Measurements from ENCODE around the gene CDSN.

CDSN gene

DNA sequence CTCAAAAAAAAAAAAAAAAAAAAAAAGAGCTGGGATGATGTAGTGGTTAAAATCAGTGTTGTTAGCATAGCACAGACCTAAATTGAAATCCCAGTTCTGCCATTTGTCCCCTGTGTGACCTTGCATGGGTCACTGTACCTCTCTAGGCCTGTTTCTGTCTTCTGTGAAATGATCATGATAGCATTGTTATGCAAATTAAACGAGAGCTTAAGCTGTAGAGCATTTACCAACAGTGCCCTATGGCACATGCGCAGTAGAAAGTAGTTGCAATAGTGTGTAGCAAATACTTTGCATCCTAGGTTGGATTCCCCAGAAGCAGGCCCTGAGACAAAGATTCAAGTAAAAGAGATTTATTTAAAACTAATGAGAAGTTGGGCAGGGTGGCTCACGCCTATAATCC lies 11.3 kb upstream of the CDSN start:
- no peak for DNase-seq (ENCODE audit: low read depth)
- no peak overlapping the region for H3K4me3 ChIP-seq (ENCODE audit: low read depth, low read length)
- TF ChIP-seq, protein P1, sequence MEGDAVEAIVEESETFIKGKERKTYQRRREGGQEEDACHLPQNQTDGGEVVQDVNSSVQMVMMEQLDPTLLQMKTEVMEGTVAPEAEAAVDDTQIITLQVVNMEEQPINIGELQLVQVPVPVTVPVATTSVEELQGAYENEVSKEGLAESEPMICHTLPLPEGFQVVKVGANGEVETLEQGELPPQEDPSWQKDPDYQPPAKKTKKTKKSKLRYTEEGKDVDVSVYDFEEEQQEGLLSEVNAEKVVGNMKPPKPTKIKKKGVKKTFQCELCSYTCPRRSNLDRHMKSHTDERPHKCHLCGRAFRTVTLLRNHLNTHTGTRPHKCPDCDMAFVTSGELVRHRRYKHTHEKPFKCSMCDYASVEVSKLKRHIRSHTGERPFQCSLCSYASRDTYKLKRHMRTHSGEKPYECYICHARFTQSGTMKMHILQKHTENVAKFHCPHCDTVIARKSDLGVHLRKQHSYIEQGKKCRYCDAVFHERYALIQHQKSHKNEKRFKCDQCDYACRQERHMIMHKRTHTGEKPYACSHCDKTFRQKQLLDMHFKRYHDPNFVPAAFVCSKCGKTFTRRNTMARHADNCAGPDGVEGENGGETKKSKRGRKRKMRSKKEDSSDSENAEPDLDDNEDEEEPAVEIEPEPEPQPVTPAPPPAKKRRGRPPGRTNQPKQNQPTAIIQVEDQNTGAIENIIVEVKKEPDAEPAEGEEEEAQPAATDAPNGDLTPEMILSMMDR (IDR thresholded peaks at IDR 0.05; ENCODE audit: low read depth, low read length, missing control alignments) = no peak

DNA sequence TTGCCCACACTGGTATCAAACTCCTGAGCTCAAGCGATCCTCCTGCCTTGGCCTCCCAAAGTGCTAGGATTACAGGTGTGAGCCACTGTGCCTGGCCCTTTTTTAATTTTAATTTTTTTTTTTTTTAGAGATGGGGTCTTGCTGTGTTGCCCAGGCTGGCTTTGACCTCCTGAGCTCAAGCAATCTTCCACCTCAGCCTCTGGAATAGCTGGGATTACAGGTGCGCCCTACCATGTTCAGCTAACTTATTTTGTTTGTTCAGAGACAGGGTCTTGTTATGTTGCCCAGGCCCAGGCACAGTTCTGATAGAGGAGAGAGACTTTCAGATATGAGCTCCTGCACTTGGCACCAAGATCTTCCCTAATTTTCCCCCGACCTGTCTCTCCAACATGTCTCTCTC lies 10.5 kb upstream of the CDSN start:
- no peak overlapping the region for H3K4me3 ChIP-seq (ENCODE audit: low read depth, low read length)
- DNase-seq (ENCODE audit: low read depth) = no peak
- TF ChIP-seq, protein P1 (IDR thresholded peaks at IDR 0.05; ENCODE audit: low read depth, low read length, missing control alignments) = no peak

DNA sequence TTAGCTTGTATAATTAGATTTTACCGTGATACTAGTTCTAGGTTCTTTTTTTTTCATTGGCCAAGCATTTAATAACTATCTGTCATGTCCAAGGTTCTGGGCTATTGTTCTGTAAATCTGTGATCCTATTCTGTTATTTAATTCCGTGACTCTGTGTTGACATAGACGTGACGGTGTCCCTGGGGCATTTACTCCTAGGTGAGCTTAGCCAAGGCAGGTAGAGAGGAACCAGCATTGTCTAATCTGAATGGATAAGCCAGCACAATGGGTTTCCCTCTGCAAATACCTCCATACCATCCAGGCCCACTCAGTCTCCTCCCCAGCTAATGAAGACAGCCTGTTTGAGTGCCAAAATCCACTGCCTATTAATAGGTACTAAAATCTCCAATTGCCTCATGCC lies 8.9 kb upstream of the CDSN start:
- no peak overlapping the region for H3K4me3 ChIP-seq (ENCODE audit: low read depth, low read length)
- TF ChIP-seq, protein P1 (IDR thresholded peaks at IDR 0.05; ENCODE audit: low read depth, low read length, missing control alignments) = no peak
- no peak for DNase-seq (ENCODE audit: low read depth)

DNA sequence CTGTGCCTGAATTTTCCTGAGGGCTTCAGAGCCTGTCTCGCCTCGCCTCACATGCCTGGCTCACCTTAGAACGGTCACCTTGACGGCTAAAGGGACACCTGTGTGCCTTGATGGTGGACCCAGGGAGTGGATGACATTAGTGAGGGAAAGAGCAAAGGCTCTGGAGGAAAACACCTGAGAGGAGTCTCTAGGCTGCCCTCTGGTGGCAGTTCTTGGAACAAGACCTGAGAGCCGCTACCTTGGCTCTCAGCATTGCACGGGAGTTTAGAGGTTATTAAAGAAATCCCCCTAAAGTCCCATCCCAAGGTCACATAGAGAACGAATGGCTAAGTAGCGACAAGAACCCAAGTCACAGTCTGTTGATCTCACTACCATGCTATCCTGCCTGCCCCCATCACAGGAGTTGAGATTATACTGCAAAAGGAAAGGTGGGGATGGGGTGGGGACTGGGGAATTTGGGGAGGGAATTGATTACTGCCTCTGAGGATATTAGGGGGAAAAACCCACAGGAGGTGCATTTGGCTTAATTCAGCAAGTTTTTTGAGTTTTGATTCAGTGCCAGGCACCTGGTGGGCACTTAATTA lies 7.9 kb upstream of the CDSN start:
- H3K4me3 ChIP-seq (ENCODE audit: low read depth, low read length) = no peak overlapping the region
- peak; percentile 21 for DNase-seq (ENCODE audit: low read depth)
- TF ChIP-seq, protein P1 (IDR thresholded peaks at IDR 0.05; ENCODE audit: low read depth, low read length, missing control alignments) = peak; percentile 94

DNA sequence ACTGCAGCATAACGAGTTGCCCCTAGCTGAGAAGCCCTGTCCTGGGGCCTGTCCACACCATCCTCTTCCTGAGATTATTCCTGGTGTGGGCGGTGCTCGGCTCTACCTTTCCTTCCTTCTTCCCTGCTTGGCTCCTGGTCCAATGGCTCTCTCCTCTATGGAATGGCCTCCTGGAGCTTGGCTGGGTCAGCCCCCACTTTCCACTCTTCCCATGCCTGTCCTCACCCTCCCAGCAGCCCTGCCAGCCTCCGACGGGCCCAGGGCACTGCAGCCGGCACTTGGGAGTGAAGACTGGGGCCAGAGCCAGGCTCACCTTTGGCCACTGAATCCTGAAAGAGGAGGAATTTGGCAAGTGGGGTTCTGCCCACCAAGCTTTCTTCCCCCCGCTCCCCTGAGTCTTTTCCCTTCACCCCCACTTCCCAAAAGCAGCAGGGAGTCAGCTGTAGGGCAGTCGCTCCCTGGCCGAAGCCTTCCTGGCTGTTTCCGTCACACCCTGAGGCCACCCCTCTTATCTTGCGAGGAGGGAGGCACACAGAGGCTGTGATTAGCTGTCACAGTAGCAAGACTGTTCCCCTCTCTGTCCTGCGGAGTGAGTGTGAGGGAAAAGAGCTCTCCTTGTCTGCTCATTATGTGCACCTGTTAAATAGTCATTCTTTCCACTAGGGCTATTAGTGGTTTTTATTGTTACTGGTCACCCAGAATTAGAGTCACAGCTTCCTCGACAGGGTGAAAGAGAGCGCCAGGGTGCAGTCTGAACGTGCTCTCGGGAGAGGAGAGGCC lies 6.3 kb upstream of the CDSN start:
- TF ChIP-seq, protein P1 (IDR thresholded peaks at IDR 0.05; ENCODE audit: low read depth, low read length, missing control alignments) = no peak
- DNase-seq (ENCODE audit: low read depth) = no peak
- H3K4me3 ChIP-seq (ENCODE audit: low read depth, low read length) = no peak overlapping the region

DNA sequence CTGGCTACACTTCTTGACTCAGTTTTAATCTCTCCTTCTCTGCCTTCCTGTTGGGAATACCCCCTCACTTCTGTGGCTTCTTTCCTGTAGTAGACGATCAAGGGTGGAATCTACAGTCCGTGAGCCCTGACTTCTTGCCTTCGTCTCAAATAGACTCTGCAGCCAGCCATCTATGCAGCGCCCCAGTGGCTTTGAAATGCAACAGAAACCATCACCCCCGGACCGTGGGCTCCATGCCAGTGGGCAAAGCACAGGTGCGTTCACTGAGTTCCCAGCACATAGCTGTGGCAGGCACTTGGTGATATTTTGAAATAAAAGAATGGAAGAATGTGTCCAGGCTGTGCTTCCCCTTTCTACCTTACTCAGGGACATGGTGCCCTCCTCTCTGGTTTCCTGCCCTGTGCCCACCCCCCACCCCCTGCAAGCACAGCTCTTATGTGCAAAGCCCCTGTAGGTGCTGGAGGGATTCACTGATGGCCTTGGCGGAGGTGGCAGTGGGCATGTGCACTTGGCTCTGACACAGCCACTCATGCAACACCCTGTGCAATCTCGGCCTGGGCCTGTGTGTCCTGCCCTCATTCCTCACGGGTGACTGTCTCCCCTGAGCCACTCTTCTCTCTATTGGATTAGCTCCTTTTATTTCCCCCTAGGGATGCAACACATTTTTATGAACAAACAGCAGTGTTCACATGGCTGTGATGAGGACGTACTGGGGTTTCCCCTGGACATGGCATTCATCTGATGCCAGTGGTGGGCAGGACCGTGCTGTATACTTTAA lies 5.5 kb upstream of the CDSN start:
- DNase-seq (ENCODE audit: low read depth) = no peak
- TF ChIP-seq, protein P1 (IDR thresholded peaks at IDR 0.05; ENCODE audit: low read depth, low read length, missing control alignments) = no peak
- H3K4me3 ChIP-seq (ENCODE audit: low read depth, low read length) = no peak overlapping the region
